IMR-90 (cell line): Measurements from ENCODE around the gene CKAP2L. TPM values are rescaled to one million over a fixed set of nuclear protein-coding genes. Genes with fewer than 3 reads are reported as not detected.
A peak's percentile ranks its signal among the peaks of the same experiment; 100 is the strongest.

Experiments used
- ATAC-seq: fragments of 200-7000 bp; cut with Tn5 transposase; 2 replicates; pipeline ENCODE4 v1.9.1; 2020; ENCODE audit warnings: low read depth, mild to moderate bottlenecking, moderate library complexity
- BruUV-seq: library from RNA; stranded (reverse); fragments of 400-500 nt; replicated peaks from 2 replicates; lab custom pipeline; 2021; lab: Mats Ljungman, UMichigan
- CTCF ChIA-PET: fragments of 300-600 bp; formaldehyde crosslinking; extraction: SDS; loops from one replicate; lab custom pipeline; 2021; ENCODE audit warnings: antibody characterized with exemption; lab: Yijun Ruan, JAX
- POLR2A ChIA-PET: fragments of 300-600 bp; sonication (Branson Sonifier 250); formaldehyde crosslinking; loops from one replicate; lab custom pipeline; 2022; ENCODE audit warnings: antibody characterized with exemption; ENCODE audit not compliant: unreplicated experiment; lab: Charles Lee
- DNase-seq: peaks from one replicate; pipeline ENCODE4 v3.0.0; 2013
- H2AFZ ChIP-seq: replicated peaks from 2 replicates; pipeline ENCODE3; 2013; ENCODE audit warnings: low read length, mild to moderate bottlenecking; ENCODE audit not compliant: poor library complexity
- H2AK5ac ChIP-seq: 2 replicates; pipeline ENCODE4 v1.6.1; 2013; ENCODE audit warnings: low read depth, low read length, inconsistent platforms
- H2AK9ac ChIP-seq: replicated peaks from 2 replicates; pipeline ENCODE3; 2013; ENCODE audit warnings: mild to moderate bottlenecking, low read depth, low read length, moderate library complexity; ENCODE audit not compliant: poor library complexity
- H2BK120ac ChIP-seq: 2 replicates; pipeline ENCODE4 v1.6.1; 2013; ENCODE audit warnings: low read depth, low read length, inconsistent platforms
- H2BK15ac ChIP-seq: 3 replicates; pipeline ENCODE4 v1.6.1; 2013; ENCODE audit warnings: low read depth, low read length, inconsistent platforms
- H2BK20ac ChIP-seq: 2 replicates; pipeline ENCODE4 v1.6.1; 2013; ENCODE audit warnings: low read depth, mild to moderate bottlenecking, inconsistent platforms, low read length, moderate library complexity
- H2BK5ac ChIP-seq: 2 replicates; pipeline ENCODE4 v1.6.1; 2013; ENCODE audit warnings: mild to moderate bottlenecking, low read depth, low read length, inconsistent platforms; ENCODE audit not compliant: poor library complexity, severe bottlenecking
- H3K14ac ChIP-seq: replicated peaks from 2 replicates; pipeline ENCODE4 v1.6.1; 2013; ENCODE audit warnings: low read depth, low read length, inconsistent platforms
- H3K18ac ChIP-seq: 2 replicates; pipeline ENCODE4 v1.6.1; 2013; ENCODE audit warnings: low read depth, low read length, control low read depth
- H3K23ac ChIP-seq: 2 replicates; pipeline ENCODE4 v1.6.1; 2013; ENCODE audit warnings: low read depth, low read length, inconsistent platforms
- H3K27ac ChIP-seq: 2 replicates; pipeline ENCODE4 v1.5.1; 2013; ENCODE audit warnings: mild to moderate bottlenecking, control low read depth, low read length; ENCODE audit not compliant: insufficient read depth
- H3K27me3 ChIP-seq: 2 replicates; pipeline ENCODE4 v1.6.1; 2013; ENCODE audit warnings: low read length; ENCODE audit not compliant: control insufficient read depth, insufficient read depth
- H3K36me3 ChIP-seq: 2 replicates; pipeline ENCODE4 v1.6.1; 2013; ENCODE audit warnings: low read length, mixed read lengths; ENCODE audit not compliant: control insufficient read depth, insufficient read depth
- H3K4ac ChIP-seq: 2 replicates; pipeline ENCODE4 v1.6.1; 2013; ENCODE audit warnings: low read depth, low read length, inconsistent platforms
- H3K4me1 ChIP-seq: 2 replicates; pipeline ENCODE4 v1.6.1; 2013; ENCODE audit warnings: low read length, mixed read lengths; ENCODE audit not compliant: control insufficient read depth, insufficient read depth
- H3K4me2 ChIP-seq: 2 replicates; pipeline ENCODE4 v1.6.1; 2013; ENCODE audit warnings: low read depth, mild to moderate bottlenecking, control low read depth, low read length, moderate library complexity
- H3K4me3 ChIP-seq: 2 replicates; pipeline ENCODE4 v1.5.1; 2013; ENCODE audit warnings: low read depth, mild to moderate bottlenecking, control low read depth, low read length, moderate library complexity; ENCODE audit not compliant: insufficient read depth
- H3K56ac ChIP-seq: 2 replicates; pipeline ENCODE4 v1.6.1; 2013; ENCODE audit warnings: low read length, inconsistent platforms; ENCODE audit not compliant: insufficient read depth; ENCODE audit errors: extremely low read depth
- H3K79me1 ChIP-seq, 2 experiments: 2 replicates each; pipeline ENCODE4 v1.6.1; 2013; ENCODE audit warnings: low read length in 2 of 2, inconsistent platforms in 1 of 2, low read depth in 1 of 2
- H3K9ac ChIP-seq: 2 replicates; pipeline ENCODE4 v1.6.1; 2013; ENCODE audit warnings: low read depth, low read length, control low read depth
- H3K9me1 ChIP-seq: 2 replicates; pipeline ENCODE4 v1.6.1; 2013; ENCODE audit warnings: low read length, inconsistent platforms; ENCODE audit not compliant: insufficient read depth
- H3K9me3 ChIP-seq: 2 replicates; pipeline ENCODE4 v1.6.1; 2013; ENCODE audit warnings: low read length; ENCODE audit not compliant: control insufficient read depth, insufficient read depth
- H4K20me1 ChIP-seq: 2 replicates; pipeline ENCODE4 v1.6.1; 2013; ENCODE audit warnings: low read length, inconsistent platforms; ENCODE audit not compliant: insufficient read depth
- H4K5ac ChIP-seq: 2 replicates; pipeline ENCODE4 v1.6.1; 2013; ENCODE audit warnings: mild to moderate bottlenecking, low read depth, low read length, control low read depth
- H4K8ac ChIP-seq, 2 experiments: 2 replicates each; pipeline ENCODE4 v1.6.1; 2013; ENCODE audit warnings: low read depth in 2 of 2, low read length in 2 of 2, control low read depth in 1 of 2, inconsistent platforms in 1 of 2
- H4K91ac ChIP-seq: 2 replicates; pipeline ENCODE4 v1.6.1; 2013; ENCODE audit warnings: low read depth, low read length, inconsistent platforms; ENCODE audit not compliant: insufficient read depth
- USF2 ChIP-seq: fragments of 150-350 bp; IDR thresholded peaks from 2 replicates; pipeline ENCODE4 v1.6.1; 2017; ENCODE audit warnings: mild to moderate bottlenecking, antibody characterized with exemption, low read length, low read depth
- dilution Hi-C: fragments of 300-500 bp; cut with HindIII; formaldehyde crosslinking; loops from one replicate; pipeline ENCODE4 v1.14.3; 2018; ENCODE audit warnings: low sequenced_read_pairs; ENCODE audit not compliant: unreplicated experiment
- in situ Hi-C: fragments of 300-500 bp; cut with MboI; formaldehyde crosslinking; loops from 3 replicates; pipeline ENCODE4 v1.14.3; 2019; ENCODE audit warnings: low sequenced_read_pairs, inconsistent platforms, mixed read lengths
- intact Hi-C: fragments of 100-400 bp; cut with micrococcal nuclease; formaldehyde crosslinking; loops from 2 replicates; pipeline ENCODE4 v1.10.0; 2022
- polyA plus RNA-seq, 3 experiments: library from polyadenylated mRNA; depleted of rRNA; stranded (reverse); fragments of >200 nt; gene quantifications; 2 replicates each; pipeline ENCODE4 v1.2.3, GENCODE V29; 2012; ENCODE audit warnings: low replicate concordance in 1 of 3
- total RNA-seq: library from RNA; depleted of rRNA; stranded (reverse); fragments of >200 nt; gene quantifications from 2 replicates; pipeline ENCODE4 v1.2.3, GENCODE V29; 2012

Gene CKAP2L
- total and polyA plus RNA-seq, 2 of the 4 experiments (the other 2 are of a cell fraction): 6.4 to 9.9 TPM

- Histone ChIP-seq H3K4me2 (no peak overlapping the region), H3K4ac (no peak overlapping the region), H2BK20ac (peak overlapping the region; percentile 57; the same call in 1 of the 2 replicates), H3K79me1 (peaks cover 4 to 14% of the 10 kb centered on the region in 2 experiments; a peak in 3 of 4 replicates), H3K14ac (no peak overlapping the region), H2BK120ac (no peak overlapping the region), H3K9me1 (peaks cover 20% of the 10 kb centered on the region), H4K8ac (no peak overlapping the region), H2AFZ (no peak overlapping the region), H3K36me3 (no peaks in the 10 kb centered on the region), H3K4me1 (peaks cover 14% of the 10 kb centered on the region), H3K56ac (no peak overlapping the region), H2BK5ac (no peak overlapping the region), H3K9ac (no peak overlapping the region), H2BK15ac (no peak overlapping the region), H3K27ac (no peak overlapping the region), H4K91ac (no peak overlapping the region), H3K18ac (no peak overlapping the region), H2AK5ac (no peak overlapping the region), H4K20me1 (no peaks in the 10 kb centered on the region), H3K23ac (no peak overlapping the region), H2AK9ac (no peak overlapping the region), H3K4me3 (no peak overlapping the region), H4K5ac (no peak overlapping the region), H3K27me3 (no peaks in the 10 kb centered on the region), H3K9me3 (no peaks in the 10 kb centered on the region)
- ChIA-PET CTCF (interaction anchor here (0.7 kb wide), 1 partner anchor 26 kb away, joined by 3 read pairs; no protein-coding TSS in a partner anchor), POLR2A (no interaction called here)
- in situ Hi-C loops: no loop called here
- intact Hi-C loops: no loop called here
- ATAC-seq (no peak), DNase-seq (no peak)
- no peak for TF ChIP-seq USF2
- dilution Hi-C loops: no loop called here
- no TSS peak for BruUV-seq
These were observed 44.7 kb upstream of the CKAP2L start for GRCh38 chr2:112809112-112809511.
